GOT3 (cell line): ENCODE results near the gene CACNB2.

ENCODE experiments used
- DNase-seq: peaks from one replicate; lab custom pipeline; 2025; ENCODE audit warnings: mixed read lengths; lab: John Stamatoyannopoulos, UW

The CACNB2 gene

GRCh38 chr10:18140149-18140956 lies at the start of gene CACNB2:
TSS of gene CACNB2 (plus strand) at chr10:18140424.
- no peak for DNase-seq

- no peak for DNase-seq
These were observed 45.9 kb upstream of the CACNB2 start for GRCh38 chr10:18094332-18094731.

- no peak for DNase-seq
These were observed 45.4 kb upstream of the CACNB2 start for GRCh38 chr10:18094793-18095192.

DNA sequence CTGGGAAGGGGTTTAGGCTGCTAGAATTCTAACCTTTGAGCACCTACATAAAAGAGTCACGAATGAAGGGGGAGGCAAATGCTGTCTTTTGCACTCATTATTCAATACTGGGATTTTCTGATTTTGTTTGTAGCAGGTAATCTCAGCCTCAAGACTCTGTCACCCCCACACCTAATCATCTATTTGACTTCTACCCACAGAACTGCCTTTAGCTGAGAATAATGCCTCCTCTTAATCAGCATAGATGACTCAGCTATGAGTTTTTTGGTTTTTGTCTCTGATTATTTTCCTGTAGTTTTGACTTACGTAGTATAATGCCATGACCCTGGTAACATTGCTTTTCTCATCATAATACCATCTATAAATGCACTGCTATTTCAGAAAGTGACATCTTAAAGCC lies 42.7 kb upstream of the CACNB2 start:
- DNase-seq: no peak

DNA sequence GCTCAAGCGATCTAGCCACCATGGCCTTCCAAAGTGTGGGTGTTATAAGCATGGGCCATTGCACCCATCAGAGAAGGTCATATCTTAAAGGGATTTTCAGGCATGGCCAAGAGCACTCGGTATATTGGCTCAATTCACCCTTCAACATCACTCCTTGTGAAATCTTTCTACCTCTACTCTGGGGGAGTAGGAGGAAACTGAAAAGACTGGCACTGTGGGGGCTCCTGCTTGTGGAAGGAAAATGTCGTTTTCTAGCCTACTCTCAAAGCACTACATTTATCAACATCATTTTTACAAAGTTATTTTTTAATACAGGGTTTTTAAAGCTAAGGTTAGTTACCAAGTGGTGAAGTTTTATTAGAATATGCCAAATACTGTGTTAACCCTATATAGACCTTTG lies 42.0 kb upstream of the CACNB2 start:
- no peak for DNase-seq

GRCh38 chr10:18099415-18099814 lies 40.8 kb upstream of the CACNB2 start:
- no peak for DNase-seq

GRCh38 chr10:18100669-18101068 lies 39.6 kb upstream of the CACNB2 start:
- no peak for DNase-seq

- DNase-seq: no peak
These were observed 37.8 kb upstream of the CACNB2 start for GRCh38 chr10:18102404-18102803.

DNA sequence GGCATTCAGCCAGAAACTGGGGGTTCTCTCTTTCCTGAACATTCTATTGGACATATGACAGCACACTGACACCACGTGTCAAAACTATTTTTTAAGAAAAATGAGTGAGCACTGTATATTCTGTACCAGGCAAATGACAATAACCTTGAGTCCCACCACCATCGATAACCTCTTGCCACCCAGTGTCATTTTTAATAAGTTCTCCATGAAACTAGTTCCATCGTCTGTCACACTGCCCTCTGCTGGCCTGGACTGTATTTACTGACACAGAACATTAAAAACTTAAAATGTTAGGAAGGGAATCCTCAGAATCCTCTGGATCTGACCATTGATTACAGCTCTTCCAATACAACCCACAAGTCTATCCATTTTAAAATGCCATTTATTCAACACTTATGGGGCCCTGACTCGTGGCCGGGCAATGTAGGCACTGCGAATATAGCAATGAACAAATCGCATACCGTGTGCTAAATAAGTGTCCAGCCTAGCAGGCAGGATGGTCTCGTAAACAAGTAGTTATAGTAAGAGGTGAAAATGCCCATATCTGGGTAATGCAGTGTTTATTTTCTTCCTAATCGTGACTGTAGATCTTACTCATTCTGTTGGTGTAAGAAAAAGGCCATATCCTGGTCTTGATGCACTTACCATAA lies 35.9 kb upstream of the CACNB2 start:
- no peak for DNase-seq

- no peak for DNase-seq
These were observed 30.8 kb upstream of the CACNB2 start for GRCh38 chr10:18109341-18109870.

GRCh38 chr10:18113881-18114280 lies 26.3 kb upstream of the CACNB2 start:
- DNase-seq: no peak

GRCh38 chr10:18117276-18117675 lies 22.9 kb upstream of the CACNB2 start:
- no peak for DNase-seq

- no peak for DNase-seq
These were observed 17.5 kb upstream of the CACNB2 start for GRCh38 chr10:18122753-18123152.

DNA sequence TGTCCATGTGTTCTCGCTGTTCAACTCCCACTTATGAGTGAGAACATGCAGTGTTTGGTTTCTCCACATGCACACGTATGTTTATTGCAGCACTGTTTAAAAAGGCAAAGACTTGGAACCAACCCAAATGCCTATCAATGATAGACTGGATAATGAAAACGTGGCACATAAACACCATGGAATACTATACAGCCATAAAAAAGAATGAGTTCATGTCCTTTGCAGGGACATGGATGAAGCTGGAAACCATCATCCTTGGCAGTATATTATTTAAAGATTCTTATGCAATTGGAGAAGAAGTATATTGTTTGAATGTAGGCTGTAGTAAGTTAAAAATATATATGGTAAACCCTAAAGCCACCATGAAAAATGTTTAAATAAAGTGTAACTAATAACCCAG lies 7.2 kb upstream of the CACNB2 start:
- no peak for DNase-seq

DNA sequence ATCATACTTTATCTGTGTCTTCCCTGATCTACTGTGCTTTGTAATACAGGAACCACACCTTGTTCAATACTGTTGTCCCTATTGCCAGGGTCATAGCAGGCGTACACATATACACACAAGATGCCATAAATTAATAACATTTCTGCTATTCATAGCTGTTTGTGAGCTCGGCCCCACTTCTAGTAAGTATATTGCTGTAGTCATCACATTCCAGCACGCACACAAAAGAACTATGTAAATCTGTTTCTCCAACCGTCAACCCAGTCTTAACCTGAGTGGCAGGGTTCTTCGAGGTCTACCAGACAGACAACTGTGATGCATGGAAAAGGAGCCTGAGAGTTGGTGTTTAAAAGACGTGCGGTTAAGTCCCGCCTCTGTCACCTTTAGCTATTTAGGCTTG lies 5.7 kb upstream of the CACNB2 start:
- no peak for DNase-seq

DNA sequence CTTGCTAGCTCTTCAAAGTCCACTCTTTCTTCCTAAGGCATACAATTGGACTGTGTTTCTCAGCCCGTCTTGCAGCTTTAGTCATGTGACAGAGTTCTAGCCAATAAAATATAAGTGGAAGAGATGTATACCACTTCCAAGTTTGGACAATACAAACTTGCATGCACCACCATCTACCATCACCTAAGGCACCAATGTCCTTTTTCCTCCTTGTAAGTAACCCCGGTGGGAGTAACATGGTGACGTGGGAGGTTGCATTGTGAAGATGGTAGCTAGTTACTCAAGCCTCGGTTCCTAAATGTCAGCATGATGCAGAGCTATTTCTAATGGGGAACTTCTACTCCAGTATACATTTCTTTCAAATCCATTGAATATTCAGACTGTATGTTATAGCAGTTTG lies 5.3 kb upstream of the CACNB2 start:
- DNase-seq: no peak

GRCh38 chr10:18136073-18136791 lies 4.0 kb upstream of the CACNB2 start:
- DNase-seq: no peak

DNA sequence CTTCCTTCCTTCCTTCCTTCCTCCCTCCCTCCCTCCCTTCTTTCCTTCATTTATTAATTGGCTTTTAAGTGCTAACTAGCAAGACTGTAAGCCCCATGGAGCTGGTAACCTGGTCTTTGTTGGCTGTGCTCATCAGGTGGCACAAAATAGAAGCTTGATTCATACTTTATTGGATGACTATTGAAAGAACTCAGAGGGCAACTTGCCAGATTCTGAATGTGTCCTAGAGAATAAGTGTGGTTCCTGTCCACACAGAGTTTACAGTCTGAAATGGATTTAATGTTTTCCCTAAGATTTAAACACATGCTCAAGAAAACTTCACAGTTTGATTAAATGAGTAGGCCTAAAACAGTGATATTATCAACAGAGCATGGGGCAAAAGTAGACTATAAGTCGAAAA lies 3.1 kb upstream of the CACNB2 start:
- DNase-seq: no peak

GRCh38 chr10:18140957-18141845 lies 977 bp downstream of the CACNB2 start:
- no peak for DNase-seq

- DNase-seq: no peak
These were observed 1.9 kb downstream of the CACNB2 start for GRCh38 chr10:18142151-18142550.

DNA sequence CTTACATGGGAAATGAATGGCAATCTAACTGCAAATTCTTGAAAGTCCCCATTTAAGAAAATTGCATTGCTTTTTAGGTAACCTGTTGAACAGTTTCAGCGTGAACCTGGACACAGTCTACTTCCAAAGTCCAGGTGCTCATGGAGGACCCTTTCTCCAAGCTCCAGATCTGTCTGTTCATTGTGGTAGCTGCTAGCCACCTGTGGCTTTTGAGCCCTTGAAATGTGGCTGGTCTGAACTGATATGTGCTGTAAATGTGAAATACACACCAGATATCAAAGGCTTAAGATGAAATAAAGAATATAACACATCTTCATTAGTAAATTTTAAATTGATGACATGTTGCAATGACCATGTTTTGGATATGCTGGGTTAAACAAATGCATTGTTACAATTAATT lies 4.2 kb downstream of the CACNB2 start:
- no peak for DNase-seq

- DNase-seq: no peak
These were observed 4.7 kb downstream of the CACNB2 start for GRCh38 chr10:18144928-18145327.
